Mesothelial cell of epicardium (in vitro differentiated cells): Measurements from ENCODE around the gene TSKU. TPM values are rescaled to one million over a fixed set of nuclear protein-coding genes. Genes with fewer than 3 reads are reported as not detected.

Source experiments
- DNase-seq, 2 experiments: peaks; one replicate each; pipeline ENCODE4 v3.0.0; 2021; ENCODE audit warnings: low spot score in 2 of 2; ENCODE audit not compliant: unreplicated experiment in 2 of 2
- H3K27ac Mint-ChIP-seq: 2 replicates; pipeline ENCODE4 v1.8.0; 2021; ENCODE audit warnings: mixed read lengths
- H3K27me3 Mint-ChIP-seq: 2 replicates; pipeline ENCODE4 v1.8.0; 2021; ENCODE audit warnings: low read depth, mixed read lengths
- H3K36me3 Mint-ChIP-seq: 2 replicates; pipeline ENCODE4 v1.8.0; 2021; ENCODE audit warnings: mixed read lengths
- H3K4me1 Mint-ChIP-seq: 2 replicates; pipeline ENCODE4 v1.8.0; 2021; ENCODE audit warnings: mixed read lengths
- H3K4me3 Mint-ChIP-seq: 2 replicates; pipeline ENCODE4 v1.8.0; 2021; ENCODE audit warnings: mild to moderate bottlenecking, moderate library complexity, mixed read lengths
- H3K9me3 Mint-ChIP-seq: 2 replicates; pipeline ENCODE4 v1.8.0; 2021; ENCODE audit warnings: mixed read lengths
- CTCF ChIP-seq: fragments of 200-600 bp; sonication (generic); IDR thresholded peaks from one replicate; pipeline ENCODE4 v1.5.0; 2021; ENCODE audit warnings: antibody characterized with exemption; ENCODE audit not compliant: unreplicated experiment
- total RNA-seq: library from RNA; stranded (reverse); gene quantifications from 3 replicates; pipeline ENCODE4 v1.2.1, GENCODE V29; 2021

Gene TSKU
- total RNA-seq, 1 donor from 2014 or later = 42.8 TPM

- no peaks in the 10 kb centered on the region for H3K27me3 Mint-ChIP-seq
- no peaks in the 10 kb centered on the region for H3K36me3 Mint-ChIP-seq
- H3K4me1 Mint-ChIP-seq = peaks cover 15% of the 10 kb centered on the region
- H3K27ac Mint-ChIP-seq = no peak overlapping the region
- DNase-seq = no peak
- H3K4me3 Mint-ChIP-seq = no peak overlapping the region
- H3K9me3 Mint-ChIP-seq = no peaks in the 10 kb centered on the region
- TF ChIP-seq CTCF = no peak
Observed at GRCh38 chr11:76736773-76737495, 46.2 kb upstream of the TSKU start.

GRCh38 chr11:76738618-76739240 lies 44.4 kb upstream of the TSKU start:
- Mint-ChIP-seq H3K4me3 (no peak overlapping the region), H3K27ac (no peak overlapping the region), H3K36me3 (no peaks in the 10 kb centered on the region), H3K9me3 (no peaks in the 10 kb centered on the region), H3K27me3 (no peaks in the 10 kb centered on the region), H3K4me1 (peaks cover 15% of the 10 kb centered on the region)
- DNase-seq = no peak
- TF ChIP-seq CTCF = no peak

GRCh38 chr11:76739798-76740197 lies 43.4 kb upstream of the TSKU start:
- no peak overlapping the region for H3K4me3 Mint-ChIP-seq
- H3K4me1 Mint-ChIP-seq = peaks cover 13% of the 10 kb centered on the region
- no peaks in the 10 kb centered on the region for H3K9me3 Mint-ChIP-seq
- no peaks in the 10 kb centered on the region for H3K27me3 Mint-ChIP-seq
- TF ChIP-seq CTCF = no peak
- no peaks in the 10 kb centered on the region for H3K36me3 Mint-ChIP-seq
- H3K27ac Mint-ChIP-seq = no peak overlapping the region
- no peak for DNase-seq

- Mint-ChIP-seq H3K36me3 (no peaks in the 10 kb centered on the region), H3K27ac (no peak overlapping the region), H3K9me3 (no peaks in the 10 kb centered on the region), H3K27me3 (no peaks in the 10 kb centered on the region), H3K4me3 (no peak overlapping the region), H3K4me1 (peaks cover 8% of the 10 kb centered on the region)
- no peak for DNase-seq
- TF ChIP-seq CTCF = no peak
Observed at GRCh38 chr11:76740772-76741171, 42.4 kb upstream of the TSKU start.

- DNase-seq = no peak
- H3K27me3 Mint-ChIP-seq = no peaks in the 10 kb centered on the region
- no peaks in the 10 kb centered on the region for H3K36me3 Mint-ChIP-seq
- peaks cover 8% of the 10 kb centered on the region for H3K4me1 Mint-ChIP-seq
- H3K27ac Mint-ChIP-seq = no peak overlapping the region
- no peak for TF ChIP-seq CTCF
- no peaks in the 10 kb centered on the region for H3K9me3 Mint-ChIP-seq
- H3K4me3 Mint-ChIP-seq = no peak overlapping the region
Observed at GRCh38 chr11:76742902-76743301, 40.3 kb upstream of the TSKU start.
